ENCODE data around the gene ME1.

DNA sequence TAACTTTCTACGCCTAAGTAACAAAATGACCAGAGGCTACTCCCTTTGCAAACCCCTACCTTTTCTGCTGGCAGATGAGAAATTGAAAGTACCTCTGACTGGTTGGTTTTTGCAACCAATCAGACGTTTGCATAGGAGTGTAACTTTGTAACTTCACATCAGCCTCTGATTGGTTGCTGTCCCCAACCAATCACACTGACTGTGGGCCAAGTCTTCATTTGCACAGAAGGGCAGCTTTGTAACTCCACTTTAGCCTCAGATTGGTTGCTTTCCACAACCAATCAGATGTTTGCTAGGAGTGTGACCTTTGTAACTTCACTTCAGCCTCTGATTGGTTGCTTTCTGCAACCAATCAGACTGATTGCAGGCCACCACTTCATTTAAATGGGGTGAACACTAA is 89.1 kb downstream of the ME1 start:
- TF ChIP-seq, protein P1, sequence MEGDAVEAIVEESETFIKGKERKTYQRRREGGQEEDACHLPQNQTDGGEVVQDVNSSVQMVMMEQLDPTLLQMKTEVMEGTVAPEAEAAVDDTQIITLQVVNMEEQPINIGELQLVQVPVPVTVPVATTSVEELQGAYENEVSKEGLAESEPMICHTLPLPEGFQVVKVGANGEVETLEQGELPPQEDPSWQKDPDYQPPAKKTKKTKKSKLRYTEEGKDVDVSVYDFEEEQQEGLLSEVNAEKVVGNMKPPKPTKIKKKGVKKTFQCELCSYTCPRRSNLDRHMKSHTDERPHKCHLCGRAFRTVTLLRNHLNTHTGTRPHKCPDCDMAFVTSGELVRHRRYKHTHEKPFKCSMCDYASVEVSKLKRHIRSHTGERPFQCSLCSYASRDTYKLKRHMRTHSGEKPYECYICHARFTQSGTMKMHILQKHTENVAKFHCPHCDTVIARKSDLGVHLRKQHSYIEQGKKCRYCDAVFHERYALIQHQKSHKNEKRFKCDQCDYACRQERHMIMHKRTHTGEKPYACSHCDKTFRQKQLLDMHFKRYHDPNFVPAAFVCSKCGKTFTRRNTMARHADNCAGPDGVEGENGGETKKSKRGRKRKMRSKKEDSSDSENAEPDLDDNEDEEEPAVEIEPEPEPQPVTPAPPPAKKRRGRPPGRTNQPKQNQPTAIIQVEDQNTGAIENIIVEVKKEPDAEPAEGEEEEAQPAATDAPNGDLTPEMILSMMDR (IDR thresholded peaks at IDR 0.05) = no peak
- no peak for TF ChIP-seq POLR2AphosphoS5 (IDR thresholded peaks at IDR 0.05)
